Measurements from ENCODE around the gene G6PC2.

G6PC2 gene

DNA sequence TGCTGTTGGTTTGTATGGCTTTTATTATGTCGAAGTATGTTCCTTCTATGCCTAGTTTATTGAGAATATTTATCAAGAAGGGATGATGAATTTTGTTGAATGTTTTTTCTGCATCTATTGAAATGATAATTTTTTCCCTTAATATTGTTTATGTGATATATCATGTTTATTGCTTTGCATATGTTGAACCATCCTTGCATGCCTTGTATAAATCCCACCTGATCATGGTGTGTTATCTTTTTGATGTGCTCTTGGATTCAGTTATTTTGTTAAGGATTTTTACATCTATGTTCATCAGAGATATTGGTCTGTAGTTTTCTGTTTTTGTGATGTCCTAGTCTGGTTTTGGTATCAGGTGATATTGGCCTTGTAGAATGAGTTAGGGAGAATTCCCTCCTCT, 50.8 kb downstream of the G6PC2 start:
- no peaks in the 10 kb centered on the region for H3K36me3 ChIP-seq (ENCODE audit: control insufficient read depth, insufficient read depth, low read length)
- TF ChIP-seq, protein P1, sequence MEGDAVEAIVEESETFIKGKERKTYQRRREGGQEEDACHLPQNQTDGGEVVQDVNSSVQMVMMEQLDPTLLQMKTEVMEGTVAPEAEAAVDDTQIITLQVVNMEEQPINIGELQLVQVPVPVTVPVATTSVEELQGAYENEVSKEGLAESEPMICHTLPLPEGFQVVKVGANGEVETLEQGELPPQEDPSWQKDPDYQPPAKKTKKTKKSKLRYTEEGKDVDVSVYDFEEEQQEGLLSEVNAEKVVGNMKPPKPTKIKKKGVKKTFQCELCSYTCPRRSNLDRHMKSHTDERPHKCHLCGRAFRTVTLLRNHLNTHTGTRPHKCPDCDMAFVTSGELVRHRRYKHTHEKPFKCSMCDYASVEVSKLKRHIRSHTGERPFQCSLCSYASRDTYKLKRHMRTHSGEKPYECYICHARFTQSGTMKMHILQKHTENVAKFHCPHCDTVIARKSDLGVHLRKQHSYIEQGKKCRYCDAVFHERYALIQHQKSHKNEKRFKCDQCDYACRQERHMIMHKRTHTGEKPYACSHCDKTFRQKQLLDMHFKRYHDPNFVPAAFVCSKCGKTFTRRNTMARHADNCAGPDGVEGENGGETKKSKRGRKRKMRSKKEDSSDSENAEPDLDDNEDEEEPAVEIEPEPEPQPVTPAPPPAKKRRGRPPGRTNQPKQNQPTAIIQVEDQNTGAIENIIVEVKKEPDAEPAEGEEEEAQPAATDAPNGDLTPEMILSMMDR (IDR thresholded peaks at IDR 0.05; ENCODE audit: insufficient read depth, low read length, poor library complexity, severe bottlenecking): no peak
- no peaks in the 10 kb centered on the region; the same call in 1 of the 2 replicates for H3K27me3 ChIP-seq (replicated peaks; ENCODE audit: control insufficient read depth, insufficient read depth, low read length)
- H3K4me3 ChIP-seq (replicated peaks; ENCODE audit: low read depth, low read length): no peak overlapping the region
- no peak for DNase-seq (ENCODE audit: extremely low read depth, insufficient read length)

DNA sequence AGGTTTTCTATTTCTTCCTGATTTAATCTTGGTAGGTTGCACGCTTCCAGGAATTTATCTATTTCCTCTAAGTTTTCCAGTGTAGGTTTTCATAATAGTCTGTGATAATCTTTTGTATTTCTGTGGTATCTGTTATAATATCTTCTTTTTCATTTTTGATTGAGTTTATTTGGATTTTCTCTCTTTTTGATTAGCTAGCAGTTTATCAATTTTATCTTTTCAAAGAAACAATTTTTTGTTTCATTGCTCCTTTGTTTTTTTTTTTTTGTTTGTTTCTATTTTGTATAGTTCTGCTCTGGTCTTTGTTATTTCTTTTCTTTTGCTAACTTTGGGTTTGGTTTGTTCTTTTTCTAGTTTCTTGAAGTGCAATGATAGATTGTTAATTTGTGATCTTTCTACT, 51.3 kb downstream of the G6PC2 start:
- Histone ChIP-seq H3K27me3 (replicated peaks; ENCODE audit: control insufficient read depth, insufficient read depth, low read length) (no peaks in the 10 kb centered on the region; the same call in 1 of the 2 replicates), H3K4me3 (replicated peaks; ENCODE audit: low read depth, low read length) (no peak overlapping the region), H3K36me3 (ENCODE audit: control insufficient read depth, insufficient read depth, low read length) (no peaks in the 10 kb centered on the region)
- no peak for DNase-seq (ENCODE audit: extremely low read depth, insufficient read length)
- TF ChIP-seq, protein P1 (IDR thresholded peaks at IDR 0.05; ENCODE audit: insufficient read depth, low read length, poor library complexity, severe bottlenecking): no peak

DNA sequence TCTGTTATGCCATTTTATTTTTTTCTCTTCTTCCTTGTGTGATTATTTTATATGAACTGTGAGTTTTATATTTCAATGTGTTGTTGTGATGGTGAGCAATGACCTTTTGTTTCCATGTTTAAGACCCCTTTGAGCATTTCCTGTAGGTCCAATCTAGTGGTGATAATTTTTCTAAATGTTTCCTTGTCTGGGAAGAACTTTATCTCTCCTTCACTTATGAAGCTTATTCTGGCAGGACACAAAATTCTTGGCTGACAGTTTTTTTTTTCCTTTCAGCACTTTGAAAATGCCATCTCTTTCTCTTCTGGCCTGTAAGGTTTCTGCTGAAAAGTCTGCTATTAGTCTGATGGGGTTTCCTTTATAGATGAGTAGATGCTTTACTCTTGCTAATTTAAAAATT, 53.2 kb downstream of the G6PC2 start:
- DNase-seq (ENCODE audit: extremely low read depth, insufficient read length): no peak
- H3K4me3 ChIP-seq (replicated peaks; ENCODE audit: low read depth, low read length): no peak overlapping the region
- no peaks in the 10 kb centered on the region; the same call in 1 of the 2 replicates for H3K27me3 ChIP-seq (replicated peaks; ENCODE audit: control insufficient read depth, insufficient read depth, low read length)
- H3K36me3 ChIP-seq (ENCODE audit: control insufficient read depth, insufficient read depth, low read length): no peaks in the 10 kb centered on the region
- TF ChIP-seq, protein P1 (IDR thresholded peaks at IDR 0.05; ENCODE audit: insufficient read depth, low read length, poor library complexity, severe bottlenecking): no peak

DNA sequence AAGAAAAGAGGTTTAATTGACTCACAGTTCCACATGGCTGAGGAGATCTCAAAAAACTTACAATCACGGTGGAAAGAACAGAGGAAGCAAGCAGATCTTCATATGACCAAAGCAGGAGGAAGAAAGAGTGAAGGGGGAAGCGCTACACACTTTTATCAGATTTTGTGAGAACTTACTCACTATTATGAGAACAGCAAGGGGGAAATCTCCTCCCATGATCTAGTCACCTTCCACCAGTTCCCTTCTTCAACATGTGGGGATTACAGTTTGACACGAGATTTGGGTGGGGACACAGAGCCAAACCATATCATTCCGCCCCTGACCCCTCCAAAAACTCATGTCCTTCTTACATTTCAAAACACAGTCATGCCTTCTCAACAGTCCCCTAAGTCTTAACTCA, 54.2 kb downstream of the G6PC2 start:
- Histone ChIP-seq H3K36me3 (ENCODE audit: control insufficient read depth, insufficient read depth, low read length) (no peaks in the 10 kb centered on the region), H3K4me3 (replicated peaks; ENCODE audit: low read depth, low read length) (no peak overlapping the region), H3K27me3 (replicated peaks; ENCODE audit: control insufficient read depth, insufficient read depth, low read length) (no peaks in the 10 kb centered on the region; the same call in 1 of the 2 replicates)
- TF ChIP-seq, protein P1 (IDR thresholded peaks at IDR 0.05; ENCODE audit: insufficient read depth, low read length, poor library complexity, severe bottlenecking): no peak
- no peak for DNase-seq (ENCODE audit: extremely low read depth, insufficient read length)

DNA sequence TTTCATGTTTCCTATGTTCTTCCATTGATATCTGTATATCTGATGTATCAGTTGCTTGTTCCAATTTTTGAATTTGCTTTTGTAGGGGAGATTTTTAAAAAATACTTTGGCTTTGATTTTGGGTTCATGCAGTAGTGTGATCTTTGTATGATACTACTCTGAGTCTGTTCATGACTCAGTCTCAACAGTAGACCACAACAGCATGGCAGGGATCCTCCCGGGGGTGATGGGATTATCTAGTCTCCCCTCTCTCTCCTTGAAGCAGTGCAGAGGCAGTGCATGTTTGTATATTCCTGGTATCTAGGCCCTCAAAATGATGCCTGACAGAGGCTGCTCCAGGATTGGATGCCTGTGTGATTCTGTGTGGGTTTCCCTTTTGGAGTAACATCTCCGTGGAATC, 55.3 kb downstream of the G6PC2 start:
- H3K27me3 ChIP-seq (replicated peaks; ENCODE audit: control insufficient read depth, insufficient read depth, low read length): no peaks in the 10 kb centered on the region; the same call in 1 of the 2 replicates
- TF ChIP-seq, protein P1 (IDR thresholded peaks at IDR 0.05; ENCODE audit: insufficient read depth, low read length, poor library complexity, severe bottlenecking): no peak
- DNase-seq (ENCODE audit: extremely low read depth, insufficient read length): no peak

More for the DNA sequence above, 55.3 kb downstream of the G6PC2 start:
- Histone ChIP-seq H3K36me3 (ENCODE audit: control insufficient read depth, insufficient read depth, low read length) (no peaks in the 10 kb centered on the region), H3K4me3 (replicated peaks; ENCODE audit: low read depth, low read length) (no peak overlapping the region)
